SK-N-SH (cell line): ENCODE measurements around the gene AUP1.

Experiments
- JUND ChIP-seq: IDR thresholded peaks from 2 replicates; pipeline ENCODE4 v1.4.0; 2012
- RAD21 ChIP-seq: IDR thresholded peaks from 2 replicates; pipeline ENCODE4 v1.6.1; 2012; ENCODE audit warnings: mild to moderate bottlenecking, low read length
- TAF1 ChIP-seq: IDR thresholded peaks from 2 replicates; pipeline ENCODE4 v1.6.1; 2012; ENCODE audit warnings: low read depth, mild to moderate bottlenecking, low read length, moderate library complexity, borderline replicate concordance
- TCF12 ChIP-seq: IDR thresholded peaks from 2 replicates; pipeline ENCODE4 v1.4.0; 2012
- TF ChIP-seq, protein P1 (sequence below): fragments of 200-600 bp; sonication (generic); IDR thresholded peaks from 2 replicates; pipeline ENCODE4 v1.6.1; 2017; ENCODE audit warnings: antibody characterized with exemption, mild to moderate bottlenecking, moderate library complexity
- TF ChIP-seq, protein P2 (sequence below): IDR thresholded peaks from 2 replicates; pipeline ENCODE4 v1.4.0; 2012; ENCODE audit warnings: low read depth
- TF ChIP-seq, protein P3 (sequence below): IDR thresholded peaks from 2 replicates; pipeline ENCODE4 v1.4.0; 2012; ENCODE audit warnings: low read depth, borderline replicate concordance

DNA sequence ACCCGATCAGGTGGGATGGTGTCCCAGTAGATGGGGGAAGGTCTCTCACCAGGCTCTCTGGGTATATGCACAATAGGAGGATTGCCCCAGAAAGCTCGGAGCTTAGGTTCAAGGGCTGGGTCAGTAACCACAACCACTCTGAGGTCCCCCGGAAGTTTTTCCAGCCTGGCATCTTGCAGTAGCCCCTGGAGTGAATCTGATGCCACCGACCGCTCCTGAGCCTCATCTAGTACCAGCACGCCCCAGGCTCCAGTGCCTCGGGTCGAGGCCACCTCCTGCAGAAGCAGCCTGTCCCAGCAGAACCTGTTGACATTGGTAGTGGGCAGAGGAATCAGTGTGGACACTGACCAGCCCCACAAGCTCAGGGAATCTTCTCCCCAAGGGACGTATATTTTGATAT is 5.5 kb downstream of the AUP1 start:
- TF ChIP-seq, protein P1, sequence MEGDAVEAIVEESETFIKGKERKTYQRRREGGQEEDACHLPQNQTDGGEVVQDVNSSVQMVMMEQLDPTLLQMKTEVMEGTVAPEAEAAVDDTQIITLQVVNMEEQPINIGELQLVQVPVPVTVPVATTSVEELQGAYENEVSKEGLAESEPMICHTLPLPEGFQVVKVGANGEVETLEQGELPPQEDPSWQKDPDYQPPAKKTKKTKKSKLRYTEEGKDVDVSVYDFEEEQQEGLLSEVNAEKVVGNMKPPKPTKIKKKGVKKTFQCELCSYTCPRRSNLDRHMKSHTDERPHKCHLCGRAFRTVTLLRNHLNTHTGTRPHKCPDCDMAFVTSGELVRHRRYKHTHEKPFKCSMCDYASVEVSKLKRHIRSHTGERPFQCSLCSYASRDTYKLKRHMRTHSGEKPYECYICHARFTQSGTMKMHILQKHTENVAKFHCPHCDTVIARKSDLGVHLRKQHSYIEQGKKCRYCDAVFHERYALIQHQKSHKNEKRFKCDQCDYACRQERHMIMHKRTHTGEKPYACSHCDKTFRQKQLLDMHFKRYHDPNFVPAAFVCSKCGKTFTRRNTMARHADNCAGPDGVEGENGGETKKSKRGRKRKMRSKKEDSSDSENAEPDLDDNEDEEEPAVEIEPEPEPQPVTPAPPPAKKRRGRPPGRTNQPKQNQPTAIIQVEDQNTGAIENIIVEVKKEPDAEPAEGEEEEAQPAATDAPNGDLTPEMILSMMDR: no peak
- TF ChIP-seq, protein P2, sequence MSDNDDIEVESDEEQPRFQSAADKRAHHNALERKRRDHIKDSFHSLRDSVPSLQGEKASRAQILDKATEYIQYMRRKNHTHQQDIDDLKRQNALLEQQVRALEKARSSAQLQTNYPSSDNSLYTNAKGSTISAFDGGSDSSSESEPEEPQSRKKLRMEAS: no peak
- TF ChIP-seq JUND (no peak), RAD21 (no peak), TCF12 (no peak), TAF1 (no peak)
- TF ChIP-seq, protein P3, sequence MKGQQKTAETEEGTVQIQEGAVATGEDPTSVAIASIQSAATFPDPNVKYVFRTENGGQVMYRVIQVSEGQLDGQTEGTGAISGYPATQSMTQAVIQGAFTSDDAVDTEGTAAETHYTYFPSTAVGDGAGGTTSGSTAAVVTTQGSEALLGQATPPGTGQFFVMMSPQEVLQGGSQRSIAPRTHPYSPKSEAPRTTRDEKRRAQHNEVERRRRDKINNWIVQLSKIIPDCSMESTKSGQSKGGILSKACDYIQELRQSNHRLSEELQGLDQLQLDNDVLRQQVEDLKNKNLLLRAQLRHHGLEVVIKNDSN: no peak
